Esophagus muscularis mucosa (tissue), 4 donors: ENCODE data around the gene WFDC1. TPM values are rescaled to one million over a fixed set of nuclear protein-coding genes. Genes with fewer than 3 reads are reported as not detected.

ENCODE experiments used
- DNase-seq: peaks from one replicate; pipeline ENCODE4 v3.0.0-alpha.2; 2017; ENCODE audit errors: extremely low spot score
- H3K27ac ChIP-seq, 4 donors: fragments of 200-600 bp; sonication (generic); replicated peaks in 1 of 4; 1 replicate in 3 of 4; 2 replicates in 1 of 4; pipeline ENCODE4 v1.5.1; 2016 to 2019; ENCODE audit warnings: mild to moderate bottlenecking in 1 of 4
- H3K27me3 ChIP-seq, 4 donors: fragments of 200-600 bp; sonication (generic); one replicate each; pipeline versions ENCODE4 v1.5.1 to v1.6.0; 2016 to 2019
- H3K36me3 ChIP-seq, 4 donors: fragments of 200-600 bp; sonication (generic); one replicate each; pipeline ENCODE4 v1.5.1; 2016 to 2019
- H3K4me1 ChIP-seq, 4 donors: fragments of 200-600 bp; sonication (generic); one replicate each; pipeline ENCODE4 v1.5.1; 2016 to 2019
- H3K4me3 ChIP-seq, 4 donors: fragments of 200-600 bp; sonication (generic); 1 replicate in 2 of 4; 2 replicates in 2 of 4; pipeline ENCODE4 v1.5.1; 2016 to 2019; ENCODE audit warnings: mild to moderate bottlenecking in 4 of 4, moderate library complexity in 1 of 4
- H3K9me3 ChIP-seq, 4 donors: fragments of 200-600 bp; sonication (generic); 1 replicate in 3 of 4; 2 replicates in 1 of 4; pipeline ENCODE4 v1.5.1; 2016 to 2019
- CTCF ChIP-seq, 3 experiments: fragments of 200-600 bp in 2 of 3; fragments of 450-650 bp in 1 of 3; sonication (generic) in 2 of 3; IDR thresholded peaks; one replicate each; pipeline ENCODE4 v1.5.1; 2017 to 2019; ENCODE audit warnings: antibody characterized with exemption in 3 of 3, mild to moderate bottlenecking in 2 of 3, moderate library complexity in 1 of 3
- EP300 ChIP-seq: sonication (generic); formaldehyde crosslinking; IDR thresholded peaks from one replicate; pipeline ENCODE4 v1.6.1; 2017; ENCODE audit warnings: antibody characterized with exemption
- POLR2A ChIP-seq: fragments of 450-650 bp; IDR thresholded peaks from one replicate; pipeline ENCODE4 v1.6.1; 2017; ENCODE audit warnings: antibody characterized with exemption, moderate library complexity, mild to moderate bottlenecking, low read depth
- POLR2AphosphoS5 ChIP-seq, 2 donors: sonication (generic); formaldehyde crosslinking; IDR thresholded peaks; one replicate each; pipeline ENCODE4 v1.6.1; 2017; ENCODE audit warnings: antibody characterized with exemption in 2 of 2
- WGBS: methylation state at CpG from one replicate; pipeline ENCODE4 v1.1.5; 2018; 5-methylcytosine and 5-hydroxymethylcytosine counted together
- intact Hi-C: fragments of 100-400 bp; cut with DNase I; formaldehyde crosslinking; loops from one replicate; pipeline ENCODE4 v1.15.1; 2023
- total RNA-seq, 4 donors: library from RNA; depleted of rRNA; stranded (reverse); fragments of >200 nt; gene quantifications; one replicate each; pipeline versions ENCODE4 v1.1.0 to v1.2.1, GENCODE V29; 2016

WFDC1 gene
- total RNA-seq, 4 donors from 2014 or later, result 4.6 to 29.9 (median 15.6) TPM

DNA sequence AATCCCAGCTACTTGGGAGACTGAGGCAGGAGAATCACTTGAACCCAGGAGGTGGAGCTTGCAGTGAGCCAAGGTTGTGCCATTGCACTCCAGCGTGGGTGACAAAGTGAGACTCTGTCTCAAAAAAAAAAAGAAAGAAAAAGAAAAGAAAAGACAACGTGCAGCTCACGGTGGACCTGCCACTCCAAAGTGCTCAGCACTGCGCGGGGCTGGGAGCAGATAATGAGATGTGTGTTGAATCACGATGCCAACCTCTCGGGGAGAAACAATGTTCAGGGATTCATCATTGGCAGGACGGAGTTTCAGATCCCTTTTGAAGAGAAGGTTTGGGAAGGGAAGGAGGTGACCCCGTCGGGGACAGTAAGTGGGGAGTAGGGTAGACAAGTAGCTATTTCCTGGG is 19.2 kb downstream of the WFDC1 start:
- peaks cover 0 to 8% (median 7%) of the 10 kb centered on the region in 4 donors for H3K9me3 ChIP-seq
- TF ChIP-seq EP300, result no peak
- no peak for TF ChIP-seq CTCF (IDR thresholded peaks at IDR 0.05)
- TF ChIP-seq POLR2AphosphoS5 (IDR thresholded peaks at IDR 0.05), result no peak
- no peak for TF ChIP-seq POLR2A
- no peak for DNase-seq
- no peaks in the 10 kb centered on the region for H3K36me3 ChIP-seq
- H3K27ac ChIP-seq, result no peak overlapping the region
- no peak overlapping the region for H3K4me3 ChIP-seq
- intact Hi-C loops, result no loop called here
- peaks cover 0 to 8% (median 7%) of the 10 kb centered on the region in 4 donors for H3K4me1 ChIP-seq
- 71% methylated on average over 10 of the region's 10 CpGs for WGBS
- peaks cover 0 to 37% (median 0%) of the 10 kb centered on the region in 4 donors for H3K27me3 ChIP-seq

GRCh38 chr16:84314373-84314772 is 19.7 kb downstream of the WFDC1 start:
- H3K9me3 ChIP-seq, result peaks cover 0 to 8% (median 7%) of the 10 kb centered on the region in 4 donors
- H3K27me3 ChIP-seq, result peaks cover 0 to 32% (median 0%) of the 10 kb centered on the region in 4 donors
- peaks cover 0 to 8% (median 7%) of the 10 kb centered on the region in 4 donors for H3K4me1 ChIP-seq
- H3K4me3 ChIP-seq, result no peak overlapping the region
- intact Hi-C loops, result no loop called here
- DNase-seq, result no peak
- no peak for TF ChIP-seq EP300
- TF ChIP-seq POLR2AphosphoS5 (IDR thresholded peaks at IDR 0.05), result no peak
- no peak for TF ChIP-seq POLR2A
- TF ChIP-seq CTCF (IDR thresholded peaks at IDR 0.05), result no peak
- no peaks in the 10 kb centered on the region for H3K36me3 ChIP-seq
- H3K27ac ChIP-seq, result no peak overlapping the region
- 60% methylated on average over 6 of the region's 6 CpGs for WGBS

DNA sequence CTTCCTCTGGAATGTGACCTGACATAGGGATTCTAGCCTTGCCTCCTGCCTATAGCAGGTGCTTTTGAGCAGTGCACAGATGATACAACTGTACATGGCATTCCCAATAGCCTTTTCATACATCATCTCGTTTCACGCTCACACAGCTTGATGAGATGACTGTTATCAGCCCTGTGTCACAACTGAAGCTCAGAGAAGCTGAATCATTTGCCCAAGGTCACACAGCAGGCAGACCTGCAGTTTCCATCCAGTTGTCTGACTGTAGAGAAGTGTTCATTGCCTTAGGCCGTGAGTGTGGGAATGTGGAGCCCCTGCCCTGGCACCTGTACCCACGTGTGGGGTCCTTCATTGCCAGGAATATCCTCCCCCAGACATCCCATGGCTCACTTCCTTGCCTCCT is 20.1 kb downstream of the WFDC1 start:
- no peak for DNase-seq
- peaks cover 0 to 8% (median 7%) of the 10 kb centered on the region in 4 donors for H3K9me3 ChIP-seq
- intact Hi-C loops, result no loop called here
- 64% methylated on average over 4 of the region's 4 CpGs for WGBS
- TF ChIP-seq CTCF (IDR thresholded peaks at IDR 0.05) (no peak), EP300 (no peak), POLR2A (no peak), POLR2AphosphoS5 (IDR thresholded peaks at IDR 0.05) (no peak)
- peaks cover 0 to 8% (median 7%) of the 10 kb centered on the region in 4 donors for H3K4me1 ChIP-seq
- H3K27ac ChIP-seq, result no peak overlapping the region
- no peaks in the 10 kb centered on the region for H3K36me3 ChIP-seq
- H3K27me3 ChIP-seq, result peaks cover 0 to 28% (median 0%) of the 10 kb centered on the region in 4 donors
- no peak overlapping the region for H3K4me3 ChIP-seq

DNA sequence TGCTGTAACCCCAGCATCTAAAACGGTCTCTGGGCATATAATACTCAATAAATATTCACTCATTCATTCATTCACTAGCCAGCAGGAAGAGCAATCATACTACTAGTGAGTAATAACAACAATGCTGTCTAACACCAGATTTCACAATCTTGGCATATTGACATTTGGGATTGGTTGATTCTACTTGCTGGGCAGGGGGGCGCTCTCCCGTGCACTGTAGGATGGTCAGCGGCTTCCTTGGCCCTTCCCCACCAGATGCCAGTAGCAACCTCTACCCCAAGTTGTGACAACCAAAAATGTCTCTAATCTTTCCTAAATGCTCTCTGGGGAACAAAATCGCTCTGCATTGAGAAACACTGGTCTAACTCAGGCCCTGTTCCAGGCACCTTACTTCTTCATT is 20.7 kb downstream of the WFDC1 start:
- DNase-seq, result no peak
- Histone ChIP-seq H3K27ac (no peak overlapping the region), H3K36me3 (no peaks in the 10 kb centered on the region), H3K4me1 (peaks cover 0 to 8% (median 7%) of the 10 kb centered on the region in 4 donors), H3K9me3 (peaks cover 0 to 8% (median 7%) of the 10 kb centered on the region in 4 donors), H3K4me3 (no peak overlapping the region), H3K27me3 (peaks cover 0 to 27% (median 0%) of the 10 kb centered on the region in 4 donors)
- WGBS, result 76% methylated on average over 5 of the region's 5 CpGs
- intact Hi-C loops, result no loop called here
- TF ChIP-seq POLR2AphosphoS5 (IDR thresholded peaks at IDR 0.05) (no peak), POLR2A (no peak), EP300 (no peak), CTCF (IDR thresholded peaks at IDR 0.05) (no peak)
